ENCODE data around the gene NAGLU. TPM values are rescaled to one million over a fixed set of nuclear protein-coding genes. Genes with fewer than 3 reads are reported as not detected.
"Not testable (repeated sequence)": the region's sequence is repeated elsewhere in the genome, so short reads cannot be mapped to it uniquely, and the experiment has no call there.

The NAGLU gene
- total RNA-seq, 1 donor from 2014 or later = 22.2 TPM

DNA sequence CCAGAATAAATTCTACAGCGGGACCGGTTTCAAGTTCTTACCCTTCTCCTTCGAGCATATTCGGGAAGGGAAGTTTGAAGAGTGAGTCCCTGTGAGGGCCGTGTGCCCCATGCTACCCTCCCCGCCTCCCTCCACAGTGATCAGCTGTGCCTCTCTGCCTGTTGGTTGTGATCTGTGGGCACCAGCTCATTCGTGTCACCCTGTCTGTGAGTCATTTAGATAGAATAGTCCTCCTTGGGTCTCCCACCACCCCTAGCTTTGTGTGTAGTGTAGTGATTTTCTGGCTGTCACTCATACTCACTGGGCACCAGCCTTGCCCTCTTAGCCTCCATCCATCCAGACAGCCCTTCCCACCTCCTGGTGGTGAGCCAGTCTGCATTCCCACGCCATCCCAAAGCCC lies 15.0 kb upstream of the NAGLU start:
- intact Hi-C loops (cut with micrococcal nuclease) = no loop called here

- intact Hi-C loops (cut with micrococcal nuclease) = no loop called here
Observed at GRCh38 chr17:42521666-42522262, 14.3 kb upstream of the NAGLU start.

GRCh38 chr17:42522263-42522790 lies 13.7 kb upstream of the NAGLU start:
- intact Hi-C loops (cut with micrococcal nuclease) = no loop called here

- intact Hi-C loops (cut with micrococcal nuclease) = no loop called here
Observed at GRCh38 chr17:42522798-42523278, 13.2 kb upstream of the NAGLU start.

GRCh38 chr17:42525221-42525620 lies 10.8 kb upstream of the NAGLU start:
- intact Hi-C loops (cut with micrococcal nuclease) = no loop called here

- intact Hi-C loops (cut with micrococcal nuclease) = no loop called here
Observed at GRCh38 chr17:42526031-42526444, 10.0 kb upstream of the NAGLU start.

- intact Hi-C loops (cut with micrococcal nuclease) = loop anchor here (1.0 kb wide), 2 partner anchors 100 to 121 kb away; no protein-coding TSS in a partner anchor
Observed at GRCh38 chr17:42527932-42528331, 8.1 kb upstream of the NAGLU start.

DNA sequence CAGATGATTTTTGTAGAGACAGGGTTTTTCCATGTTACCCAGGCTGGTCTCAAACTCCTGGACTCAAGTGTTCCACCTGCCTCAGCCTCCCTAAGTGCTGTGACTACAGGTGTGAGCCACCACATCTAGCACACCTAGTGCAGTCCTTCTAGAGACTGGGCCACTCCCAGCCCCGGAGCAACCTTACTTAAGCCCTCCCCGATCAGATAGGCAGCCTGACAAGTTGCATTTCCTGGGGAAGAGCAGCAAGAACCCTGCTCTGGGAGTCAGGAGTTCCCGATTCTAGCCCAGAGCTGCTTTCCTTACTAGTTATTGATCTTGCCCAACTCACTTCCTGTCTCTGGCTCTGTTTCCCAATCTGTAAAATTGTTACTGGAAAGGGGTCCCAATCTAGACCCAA lies 7.0 kb upstream of the NAGLU start:
- intact Hi-C loops (cut with micrococcal nuclease) = no loop called here

- intact Hi-C loops (cut with micrococcal nuclease) = no loop called here
Observed at GRCh38 chr17:42530952-42531454, 5.0 kb upstream of the NAGLU start.

DNA sequence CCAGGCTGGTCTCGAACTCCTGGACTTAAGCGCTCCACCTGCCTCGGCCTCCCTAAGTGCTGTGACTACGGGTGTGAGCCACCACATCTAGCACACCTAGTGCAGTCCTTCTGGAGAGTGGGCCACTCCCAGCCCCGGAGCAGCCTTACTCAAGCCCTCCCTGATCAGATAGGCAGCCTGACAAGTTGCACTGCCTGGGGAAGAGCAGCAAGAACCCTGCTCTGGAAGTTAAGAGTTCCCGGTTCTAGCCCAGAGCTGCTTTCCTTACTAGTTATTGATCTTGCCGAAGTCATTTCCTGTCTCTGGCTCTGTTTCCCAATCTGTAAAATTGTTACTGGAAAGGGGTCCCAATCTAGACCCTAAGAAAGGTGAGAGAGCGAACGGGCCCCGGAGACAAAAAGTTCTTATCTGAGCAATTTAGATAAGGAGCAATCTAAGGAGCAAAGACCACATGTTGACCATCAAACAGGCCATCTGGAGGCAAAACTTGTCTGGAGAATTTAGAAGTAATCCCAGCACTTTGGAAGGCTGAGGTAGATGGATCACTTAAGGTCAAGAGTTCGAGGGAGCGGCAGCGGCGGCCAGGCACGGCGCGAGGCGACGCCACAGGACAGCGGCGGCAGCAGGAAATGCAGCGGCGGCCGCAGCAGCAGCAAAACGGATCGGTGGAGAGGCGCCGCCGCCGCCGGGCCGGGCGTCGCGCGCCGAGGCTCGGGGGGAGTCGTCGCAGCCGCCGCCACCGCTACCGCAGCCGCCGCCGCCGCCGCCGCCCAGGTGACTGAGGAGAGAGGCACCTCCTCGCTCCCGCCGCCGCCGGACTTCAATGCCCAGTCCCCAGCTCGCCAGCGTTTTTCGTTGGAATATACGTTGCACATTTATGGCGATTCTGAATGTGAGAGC lies 4.3 kb upstream of the NAGLU start:
- intact Hi-C loops (cut with micrococcal nuclease) = no loop called here

GRCh38 chr17:42535155-42536047 lies 640 bp upstream of the NAGLU start:
- intact Hi-C loops (cut with micrococcal nuclease) = loop anchor here (1.0 to 5.0 kb wide), 5 partner anchors 42 to 519 kb away; partner anchors contain the start of genes DNAJC7, KCNH4, PLEKHH3 and PSMC3IP

DNA sequence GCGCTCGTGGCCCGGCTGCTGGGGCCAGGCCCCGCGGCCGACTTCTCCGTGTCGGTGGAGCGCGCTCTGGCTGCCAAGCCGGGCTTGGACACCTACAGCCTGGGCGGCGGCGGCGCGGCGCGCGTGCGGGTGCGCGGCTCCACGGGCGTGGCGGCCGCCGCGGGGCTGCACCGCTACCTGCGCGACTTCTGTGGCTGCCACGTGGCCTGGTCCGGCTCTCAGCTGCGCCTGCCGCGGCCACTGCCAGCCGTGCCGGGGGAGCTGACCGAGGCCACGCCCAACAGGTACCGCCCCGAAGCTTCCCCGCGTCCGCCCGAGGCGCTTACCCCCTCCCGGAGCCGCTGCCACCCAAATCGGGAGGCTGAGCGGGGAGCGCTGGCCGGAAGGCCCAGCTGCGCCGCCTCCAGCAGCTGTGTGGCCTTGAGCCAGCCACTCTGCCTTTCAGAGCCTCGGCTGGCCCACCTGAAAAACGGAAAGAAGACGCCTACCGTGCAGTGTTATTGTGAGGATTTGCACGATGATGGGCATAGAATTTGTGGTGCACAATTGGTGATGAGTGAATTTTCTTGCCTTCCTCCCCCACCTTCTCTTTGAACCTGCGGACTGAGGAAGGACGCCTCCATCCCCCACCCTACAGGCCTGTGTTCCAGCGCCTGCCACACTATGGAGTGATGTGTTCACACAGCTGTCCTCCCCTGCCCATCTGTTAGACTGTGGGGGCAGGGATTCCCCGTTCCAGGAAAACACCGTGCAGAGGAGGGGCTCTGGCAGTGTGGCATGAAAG lies 523 bp downstream of the NAGLU start:
- intact Hi-C loops (cut with micrococcal nuclease) = loop anchor here (1.0 to 5.0 kb wide), 5 partner anchors 41 to 520 kb away; partner anchors contain the start of genes DNAJC7, KCNH4, PLEKHH3 and PSMC3IP

DNA sequence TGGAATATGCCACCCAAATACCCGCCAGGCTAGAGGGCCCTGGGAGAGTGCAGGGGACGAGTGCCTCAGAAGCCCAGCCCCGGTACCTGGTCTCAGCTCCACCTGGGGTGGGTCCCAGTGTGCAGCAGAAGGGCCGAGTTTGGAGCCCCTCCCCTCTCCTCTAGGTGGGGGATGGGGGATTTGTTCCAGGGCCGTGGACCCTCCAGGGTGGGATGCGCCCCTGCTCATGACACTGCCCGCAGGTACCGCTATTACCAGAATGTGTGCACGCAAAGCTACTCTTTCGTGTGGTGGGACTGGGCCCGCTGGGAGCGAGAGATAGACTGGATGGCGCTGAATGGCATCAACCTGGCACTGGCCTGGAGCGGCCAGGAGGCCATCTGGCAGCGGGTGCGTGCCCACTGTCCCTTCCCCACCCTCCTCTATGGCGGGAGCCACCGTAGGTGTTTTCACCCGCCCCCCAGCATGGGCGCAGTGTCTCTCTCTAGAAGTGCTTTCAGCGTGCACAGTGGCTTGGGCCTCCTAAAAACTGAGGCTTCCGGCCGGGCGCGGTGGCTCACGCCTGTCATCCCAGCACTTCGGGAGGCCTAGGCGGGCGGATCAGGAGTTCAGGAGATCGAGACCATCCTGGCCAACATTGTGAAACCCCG lies 1.2 kb downstream of the NAGLU start:
- intact Hi-C loops (cut with micrococcal nuclease) = loop anchor here (2.0 to 5.0 kb wide), 4 partner anchors 72 to 520 kb away; partner anchors contain the start of genes DNAJC7, KCNH4, PLEKHH3 and RETREG3

DNA sequence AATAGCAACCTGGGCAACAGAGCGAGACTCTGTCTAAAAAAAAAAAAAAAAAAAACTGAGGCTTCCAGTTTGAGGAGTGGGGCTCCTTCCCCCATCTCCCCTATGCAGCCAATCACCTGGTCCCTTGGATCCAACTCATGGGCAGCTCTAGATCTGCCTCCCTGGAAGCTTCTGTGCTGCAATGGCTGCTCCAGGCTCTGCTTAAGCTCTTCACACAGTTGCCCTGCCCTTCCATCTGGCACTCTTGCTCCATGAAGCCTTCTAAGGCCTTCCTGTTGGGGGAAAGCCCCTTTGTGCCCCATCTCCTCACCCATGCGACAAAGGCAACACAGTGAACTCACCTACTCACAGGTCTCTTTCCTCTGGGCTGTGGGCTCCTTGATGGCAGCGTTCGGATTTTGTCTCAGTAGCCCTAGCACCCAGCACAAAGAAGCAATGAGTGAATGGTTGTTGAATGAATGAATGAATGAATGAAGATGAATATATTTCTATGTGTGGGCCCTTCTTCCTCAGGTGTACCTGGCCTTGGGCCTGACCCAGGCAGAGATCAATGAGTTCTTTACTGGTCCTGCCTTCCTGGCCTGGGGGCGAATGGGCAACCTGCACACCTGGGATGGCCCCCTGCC lies 1.9 kb downstream of the NAGLU start:
- intact Hi-C loops (cut with micrococcal nuclease) = loop anchor here (2.0 to 5.0 kb wide), 4 partner anchors 71 to 521 kb away; partner anchors contain the start of genes DNAJC7, KCNH4, PLEKHH3 and RETREG3

GRCh38 chr17:42538482-42538881 lies 2.4 kb downstream of the NAGLU start:
- intact Hi-C loops (cut with micrococcal nuclease) = loop anchor here (5.0 kb wide), 2 partner anchors 139 to 356 kb away; partner anchors contain the start of genes KCNH4 and PLEKHH3

DNA sequence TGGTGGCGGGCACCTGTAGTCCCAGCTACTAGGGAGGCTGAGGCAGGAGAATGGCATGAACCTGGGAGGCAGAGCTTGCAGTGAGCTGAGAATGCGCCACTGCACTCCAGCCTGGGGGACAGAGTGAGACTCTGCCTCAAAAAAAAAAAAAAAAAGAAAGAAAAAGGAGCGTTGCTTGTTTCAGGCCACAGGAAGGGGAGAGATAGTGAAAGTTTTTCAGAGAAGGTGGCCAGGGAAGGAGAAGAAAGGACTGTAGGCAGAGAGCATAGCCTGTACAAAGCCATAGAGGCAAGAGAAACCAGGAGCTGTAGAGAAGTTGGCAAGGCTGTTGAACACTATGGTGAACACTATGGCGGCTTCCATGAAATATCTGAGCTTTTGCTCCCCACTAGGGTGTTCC lies 4.5 kb downstream of the NAGLU start:
- intact Hi-C loops (cut with micrococcal nuclease) = not testable (repeated sequence)

DNA sequence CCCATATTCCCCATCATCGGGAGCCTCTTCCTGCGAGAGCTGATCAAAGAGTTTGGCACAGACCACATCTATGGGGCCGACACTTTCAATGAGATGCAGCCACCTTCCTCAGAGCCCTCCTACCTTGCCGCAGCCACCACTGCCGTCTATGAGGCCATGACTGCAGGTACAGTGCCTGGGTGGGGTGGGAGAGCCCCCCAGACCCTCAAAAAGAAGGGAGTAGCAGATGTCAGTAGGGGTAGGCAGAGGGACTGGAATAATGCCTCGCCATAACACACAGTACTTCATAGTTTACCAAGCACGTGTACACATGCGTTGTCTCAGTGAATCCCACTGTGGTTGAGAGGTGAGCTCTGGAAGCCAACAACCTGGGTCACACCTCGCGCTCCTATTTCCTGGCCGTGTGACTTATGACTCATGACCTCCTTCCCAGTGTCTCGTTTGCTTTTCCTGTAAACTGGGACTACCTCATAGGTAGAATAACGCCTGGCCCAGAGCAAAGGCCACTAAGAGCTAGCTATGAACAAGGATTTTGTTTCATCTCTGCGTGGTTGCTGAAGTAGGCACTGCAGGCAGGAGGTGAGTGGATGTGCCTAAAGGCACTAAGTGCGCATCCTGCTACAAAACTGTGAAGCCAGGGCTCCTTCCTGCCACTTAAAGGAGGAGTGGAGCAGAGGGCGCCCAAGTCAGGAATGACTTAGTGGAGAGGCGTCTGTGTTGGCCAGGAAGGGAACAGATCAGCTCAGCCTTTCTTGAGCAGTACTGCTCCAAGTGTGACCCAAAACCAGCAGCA lies 5.2 kb downstream of the NAGLU start:
- intact Hi-C loops (cut with micrococcal nuclease) = no loop called here
